ENCODE data around the gene FITM2. TPM values are rescaled to one million over a fixed set of nuclear protein-coding genes. Genes with fewer than 3 reads are reported as not detected.

Gene FITM2
- total RNA-seq, 1 donor = 7.2 TPM

DNA sequence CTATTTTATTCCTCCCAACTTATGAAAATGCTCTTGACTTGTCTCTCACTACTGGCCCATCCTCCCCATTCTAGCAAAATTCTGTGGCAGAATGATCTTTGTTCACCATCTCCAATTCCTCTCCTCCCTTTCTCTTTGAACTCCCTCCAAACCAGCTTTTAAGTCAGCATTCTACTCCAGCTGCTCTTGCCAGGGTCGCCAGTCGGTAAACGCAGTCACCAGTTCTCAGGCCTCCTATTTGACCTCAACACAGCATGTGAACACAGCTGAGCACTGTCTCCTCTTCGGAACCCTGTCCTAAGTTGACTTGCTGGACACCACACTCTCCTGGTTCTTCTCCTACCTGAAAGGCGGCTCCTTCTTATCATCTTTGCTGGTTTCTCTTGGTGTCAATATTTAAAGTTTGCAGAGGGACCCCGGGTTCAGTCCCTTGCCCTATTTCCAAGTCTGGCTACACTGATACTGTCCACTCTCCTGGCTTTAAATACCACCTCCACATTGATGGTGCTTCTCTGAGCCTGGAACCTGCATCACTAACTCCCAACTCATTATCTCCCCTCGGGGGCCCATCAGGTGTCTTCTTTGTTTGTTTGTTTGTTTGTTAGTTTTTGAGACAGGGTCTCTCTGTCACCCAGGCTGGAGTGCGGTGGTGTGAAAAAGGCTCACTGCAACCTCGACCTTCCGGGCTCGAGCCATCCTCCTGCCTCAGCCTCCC, 36.5 kb downstream of the FITM2 start:
- TF ChIP-seq, protein P1, sequence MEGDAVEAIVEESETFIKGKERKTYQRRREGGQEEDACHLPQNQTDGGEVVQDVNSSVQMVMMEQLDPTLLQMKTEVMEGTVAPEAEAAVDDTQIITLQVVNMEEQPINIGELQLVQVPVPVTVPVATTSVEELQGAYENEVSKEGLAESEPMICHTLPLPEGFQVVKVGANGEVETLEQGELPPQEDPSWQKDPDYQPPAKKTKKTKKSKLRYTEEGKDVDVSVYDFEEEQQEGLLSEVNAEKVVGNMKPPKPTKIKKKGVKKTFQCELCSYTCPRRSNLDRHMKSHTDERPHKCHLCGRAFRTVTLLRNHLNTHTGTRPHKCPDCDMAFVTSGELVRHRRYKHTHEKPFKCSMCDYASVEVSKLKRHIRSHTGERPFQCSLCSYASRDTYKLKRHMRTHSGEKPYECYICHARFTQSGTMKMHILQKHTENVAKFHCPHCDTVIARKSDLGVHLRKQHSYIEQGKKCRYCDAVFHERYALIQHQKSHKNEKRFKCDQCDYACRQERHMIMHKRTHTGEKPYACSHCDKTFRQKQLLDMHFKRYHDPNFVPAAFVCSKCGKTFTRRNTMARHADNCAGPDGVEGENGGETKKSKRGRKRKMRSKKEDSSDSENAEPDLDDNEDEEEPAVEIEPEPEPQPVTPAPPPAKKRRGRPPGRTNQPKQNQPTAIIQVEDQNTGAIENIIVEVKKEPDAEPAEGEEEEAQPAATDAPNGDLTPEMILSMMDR (IDR thresholded peaks at IDR 0.05; ENCODE audit: extremely low read depth, low read depth, low read length) = no peak
- H3K27ac ChIP-seq (ENCODE audit: low read depth, low read length) = no peak overlapping the region
- peaks cover 7% of the 10 kb centered on the region for H3K4me1 ChIP-seq (ENCODE audit: insufficient read depth, low read length)
- H4K20me1 ChIP-seq (ENCODE audit: insufficient read depth, low read length) = peaks cover 3% of the 10 kb centered on the region
- no peaks in the 10 kb centered on the region for H3K27me3 ChIP-seq (ENCODE audit: insufficient read depth, low read length)
- no peaks in the 10 kb centered on the region for H3K36me3 ChIP-seq (ENCODE audit: insufficient read depth, low read length)
- H2AFZ ChIP-seq (ENCODE audit: low read length) = no peak overlapping the region
- no peak for DNase-seq (ENCODE audit: insufficient read length, low spot score, missing footprints)
- no peaks in the 10 kb centered on the region for H3K79me2 ChIP-seq (ENCODE audit: insufficient read depth, low read length)
- H3K4me2 ChIP-seq (ENCODE audit: insufficient read depth, low read length) = no peak overlapping the region
- no peaks in the 10 kb centered on the region for H3K9me3 ChIP-seq (ENCODE audit: low read depth, low read length)
- no peak overlapping the region for H3K4me3 ChIP-seq (ENCODE audit: insufficient read depth, low read length)

DNA sequence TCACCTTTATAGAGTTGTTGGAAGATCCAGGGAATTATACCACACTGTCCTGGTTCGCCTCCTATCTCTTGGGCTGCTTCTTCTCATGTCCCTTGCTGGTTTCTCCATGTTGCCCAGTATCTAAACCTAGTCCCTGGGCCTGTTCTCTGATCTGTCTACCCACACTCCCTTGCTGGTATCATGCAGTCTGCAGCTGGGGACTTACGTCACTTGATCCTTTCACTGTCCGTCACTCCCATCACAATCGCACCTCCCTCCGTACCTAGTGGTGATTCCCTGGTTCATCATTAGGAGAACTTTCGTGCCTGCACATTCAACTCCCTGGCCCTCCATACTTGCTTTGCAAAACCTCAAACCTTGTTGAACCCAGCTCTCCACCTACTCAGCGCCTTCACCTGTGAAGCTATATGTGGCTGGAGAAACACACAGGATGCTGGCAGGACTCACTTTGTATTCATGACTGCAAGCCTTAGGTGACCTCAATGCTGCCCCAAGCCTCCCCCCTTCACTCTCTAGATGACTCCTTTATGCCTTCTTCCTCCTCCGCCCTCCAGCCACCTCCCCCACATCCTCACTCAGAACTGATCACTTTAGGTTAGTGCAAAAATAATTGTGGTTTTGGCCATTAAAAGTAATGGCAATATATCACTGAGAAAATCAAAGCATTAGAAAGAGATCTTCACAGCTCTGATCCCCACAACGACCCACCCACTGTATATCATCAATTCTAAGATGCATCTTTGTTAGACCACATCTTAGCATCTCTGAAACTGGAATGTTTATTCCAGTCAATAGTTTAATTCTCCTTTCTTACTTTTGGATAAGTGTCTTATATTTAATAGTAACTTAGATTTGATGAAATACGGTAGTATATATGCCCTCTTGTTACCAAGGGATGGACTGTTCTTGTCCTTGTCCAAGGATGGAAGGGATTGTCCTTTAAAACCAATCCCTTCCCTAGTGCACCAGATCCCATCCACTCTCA, 37.5 kb downstream of the FITM2 start:
- Histone ChIP-seq H4K20me1 (ENCODE audit: insufficient read depth, low read length) (peaks cover 3% of the 10 kb centered on the region), H3K4me2 (ENCODE audit: insufficient read depth, low read length) (no peak overlapping the region), H3K79me2 (ENCODE audit: insufficient read depth, low read length) (no peaks in the 10 kb centered on the region), H3K4me1 (ENCODE audit: insufficient read depth, low read length) (no peaks in the 10 kb centered on the region), H3K36me3 (ENCODE audit: insufficient read depth, low read length) (no peaks in the 10 kb centered on the region), H3K9me3 (ENCODE audit: low read depth, low read length) (no peaks in the 10 kb centered on the region), H3K27me3 (ENCODE audit: insufficient read depth, low read length) (no peaks in the 10 kb centered on the region), H3K27ac (ENCODE audit: low read depth, low read length) (no peak overlapping the region), H3K4me3 (ENCODE audit: insufficient read depth, low read length) (no peak overlapping the region), H2AFZ (ENCODE audit: low read length) (no peak overlapping the region)
- TF ChIP-seq, protein P1 (IDR thresholded peaks at IDR 0.05; ENCODE audit: extremely low read depth, low read depth, low read length) = no peak
- no peak for DNase-seq (ENCODE audit: insufficient read length, low spot score, missing footprints)

DNA sequence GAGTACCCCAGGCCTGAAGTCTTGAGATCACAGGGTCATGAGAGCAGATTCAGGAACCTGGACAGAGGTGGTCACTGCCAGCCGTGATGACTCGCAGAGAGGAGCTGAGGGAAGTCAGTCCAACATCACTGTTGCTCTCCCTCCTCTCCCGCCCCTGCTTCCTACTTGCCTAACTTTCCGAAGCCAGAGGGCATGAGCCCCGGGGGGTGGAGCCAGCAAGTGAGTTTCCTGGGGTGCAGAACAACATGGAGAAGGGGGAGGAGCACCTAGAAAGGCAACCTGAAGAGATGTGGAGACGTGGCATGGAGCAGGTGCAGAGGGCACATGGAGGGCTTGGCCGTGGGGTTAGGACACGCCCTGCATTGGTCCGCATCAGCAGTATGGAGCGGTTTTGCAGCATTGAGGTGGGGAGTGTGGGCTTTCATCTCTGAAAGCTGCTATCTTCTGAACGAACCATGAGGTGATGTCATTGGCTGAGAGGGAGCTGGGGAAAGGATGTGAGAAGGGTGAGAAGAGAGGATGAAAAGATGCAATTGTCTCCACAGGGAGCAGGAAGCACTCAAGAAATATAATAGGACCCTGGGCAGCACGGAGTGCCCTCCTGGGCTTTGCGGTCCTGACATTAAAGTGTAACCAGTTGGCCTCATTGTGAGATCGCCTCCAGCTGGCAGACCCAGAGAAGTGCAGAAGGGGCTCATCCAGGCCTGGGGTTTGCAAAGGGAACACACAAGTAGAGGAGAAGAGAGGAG, 38.9 kb downstream of the FITM2 start:
- Histone ChIP-seq H3K27ac (ENCODE audit: low read depth, low read length) (no peak overlapping the region), H3K9me3 (ENCODE audit: low read depth, low read length) (no peaks in the 10 kb centered on the region)
- TF ChIP-seq, protein P1 (IDR thresholded peaks at IDR 0.05; ENCODE audit: extremely low read depth, low read depth, low read length) = no peak

More for the DNA sequence above, 38.9 kb downstream of the FITM2 start:
- no peak overlapping the region for H3K4me2 ChIP-seq (ENCODE audit: insufficient read depth, low read length)
- no peak overlapping the region for H3K4me3 ChIP-seq (ENCODE audit: insufficient read depth, low read length)
- peaks cover 7% of the 10 kb centered on the region for H4K20me1 ChIP-seq (ENCODE audit: insufficient read depth, low read length)
- no peak overlapping the region for H2AFZ ChIP-seq (ENCODE audit: low read length)
- H3K4me1 ChIP-seq (ENCODE audit: insufficient read depth, low read length) = no peaks in the 10 kb centered on the region
- H3K79me2 ChIP-seq (ENCODE audit: insufficient read depth, low read length) = no peaks in the 10 kb centered on the region
- H3K27me3 ChIP-seq (ENCODE audit: insufficient read depth, low read length) = no peaks in the 10 kb centered on the region
- DNase-seq (ENCODE audit: insufficient read length, low spot score, missing footprints) = no peak
- H3K36me3 ChIP-seq (ENCODE audit: insufficient read depth, low read length) = no peaks in the 10 kb centered on the region

Measured in osteoblast (primary cell).